ENCODE results near the gene CBY2. TPM values are rescaled to one million over a fixed set of nuclear protein-coding genes. Genes with fewer than 3 reads are reported as not detected.

The CBY2 gene
- total RNA-seq, 2 experiments from 2014 or later = not detected

GRCh38 chr13:45704854-45705695 is 3.0 kb downstream of the CBY2 start:
- H3K27ac Mint-ChIP-seq = no peak overlapping the region
- DNase-seq = no peak
- intact Hi-C loops (cut with micrococcal nuclease) = no loop called here
- ChIA-PET CTCF (interaction anchor here (0.6 to 1.5 kb wide), 2 partner anchors 11 to 81 kb away, joined by 3 read pairs; no protein-coding TSS in a partner anchor), POLR2A (no interaction called here)
- no peaks in the 10 kb centered on the region for H3K9me3 Mint-ChIP-seq
- no peak overlapping the region for H3K4me3 Mint-ChIP-seq
- no peaks in the 10 kb centered on the region for H3K36me3 Mint-ChIP-seq
- peaks cover 25% of the 10 kb centered on the region for H3K4me1 Mint-ChIP-seq (ENCODE audit: low read depth)
- H3K27me3 Mint-ChIP-seq = peaks cover 4% of the 10 kb centered on the region

- POLR2A ChIA-PET = no interaction called here
- H3K4me3 Mint-ChIP-seq = no peak overlapping the region
- no peaks in the 10 kb centered on the region for H3K36me3 Mint-ChIP-seq
Observed at GRCh38 chr13:45705918-45706317, 3.8 kb downstream of the CBY2 start.

GRCh38 chr13:45707516-45708100 is 5.5 kb downstream of the CBY2 start:
- H3K27me3 Mint-ChIP-seq = peaks cover 4% of the 10 kb centered on the region

More at GRCh38 chr13:45705918-45706317, 3.8 kb downstream of the CBY2 start:
- H3K27me3 Mint-ChIP-seq = peaks cover 4% of the 10 kb centered on the region
- peaks cover 18% of the 10 kb centered on the region for H3K4me1 Mint-ChIP-seq (ENCODE audit: low read depth)
- intact Hi-C loops (cut with micrococcal nuclease) = no loop called here
- DNase-seq = no peak
- CTCF ChIA-PET = interaction anchor here (1.2 kb wide), 1 partner anchor 12 kb away, joined by 4 read pairs; no protein-coding TSS in a partner anchor
- H3K9me3 Mint-ChIP-seq = no peaks in the 10 kb centered on the region
- H3K27ac Mint-ChIP-seq = no peak overlapping the region

GRCh38 chr13:45711951-45712350 is 9.8 kb downstream of the CBY2 start:
- no peaks in the 10 kb centered on the region for H3K9me3 Mint-ChIP-seq
- DNase-seq = no peak
- no peaks in the 10 kb centered on the region for H3K4me1 Mint-ChIP-seq (ENCODE audit: low read depth)
- H3K27ac Mint-ChIP-seq = no peak overlapping the region
- POLR2A ChIA-PET = no interaction called here
- CTCF ChIA-PET = no interaction called here
- intact Hi-C loops (cut with micrococcal nuclease) = no loop called here
- no peaks in the 10 kb centered on the region for H3K36me3 Mint-ChIP-seq
- H3K27me3 Mint-ChIP-seq = no peaks in the 10 kb centered on the region
- no peak overlapping the region for H3K4me3 Mint-ChIP-seq

More at GRCh38 chr13:45707516-45708100, 5.5 kb downstream of the CBY2 start:
- Mint-ChIP-seq H3K4me3 (no peak overlapping the region), H3K9me3 (no peaks in the 10 kb centered on the region), H3K36me3 (no peaks in the 10 kb centered on the region), H3K4me1 (ENCODE audit: low read depth) (peaks cover 2% of the 10 kb centered on the region), H3K27ac (no peak overlapping the region)
- DNase-seq = no peak
- ChIA-PET POLR2A (no interaction called here), CTCF (interaction anchor here (1.4 kb wide), 1 partner anchor 85 kb away, joined by 4 read pairs; no protein-coding TSS in a partner anchor)
- intact Hi-C loops (cut with micrococcal nuclease) = no loop called here

GRCh38 chr13:45713106-45713690 is 11.1 kb downstream of the CBY2 start:
- Mint-ChIP-seq H3K4me1 (ENCODE audit: low read depth) (no peaks in the 10 kb centered on the region), H3K27me3 (peaks cover 3% of the 10 kb centered on the region), H3K27ac (no peak overlapping the region), H3K9me3 (no peaks in the 10 kb centered on the region), H3K36me3 (no peaks in the 10 kb centered on the region), H3K4me3 (no peak overlapping the region)
- CTCF ChIA-PET = no interaction called here
- POLR2A ChIA-PET = no interaction called here
- no peak for DNase-seq
- intact Hi-C loops (cut with micrococcal nuclease) = no loop called here

- POLR2A ChIA-PET = no interaction called here
- no peaks in the 10 kb centered on the region for H3K4me1 Mint-ChIP-seq (ENCODE audit: low read depth)
- no peak overlapping the region for H3K4me3 Mint-ChIP-seq
- H3K9me3 Mint-ChIP-seq = no peaks in the 10 kb centered on the region
- H3K27ac Mint-ChIP-seq = no peak overlapping the region
- H3K36me3 Mint-ChIP-seq = no peaks in the 10 kb centered on the region
- intact Hi-C loops (cut with micrococcal nuclease) = no loop called here
- no peak for DNase-seq
- CTCF ChIA-PET = no interaction called here
- H3K27me3 Mint-ChIP-seq = peaks cover 3% of the 10 kb centered on the region
Observed at GRCh38 chr13:45713721-45714120, 11.6 kb downstream of the CBY2 start.

GRCh38 chr13:45714170-45714569 is 12.1 kb downstream of the CBY2 start:
- no peaks in the 10 kb centered on the region for H3K36me3 Mint-ChIP-seq
- ChIA-PET CTCF (no interaction called here), POLR2A (no interaction called here)
- peaks cover 3% of the 10 kb centered on the region for H3K27me3 Mint-ChIP-seq
- no peaks in the 10 kb centered on the region for H3K9me3 Mint-ChIP-seq
- no peak overlapping the region for H3K4me3 Mint-ChIP-seq
- intact Hi-C loops (cut with micrococcal nuclease) = no loop called here
- no peaks in the 10 kb centered on the region for H3K4me1 Mint-ChIP-seq (ENCODE audit: low read depth)
- no peak overlapping the region for H3K27ac Mint-ChIP-seq
- DNase-seq = no peak

GRCh38 chr13:45715351-45715750 is 13.2 kb downstream of the CBY2 start:
- no peaks in the 10 kb centered on the region for H3K9me3 Mint-ChIP-seq
- CTCF ChIA-PET = no interaction called here
- DNase-seq = no peak
- peaks cover 3% of the 10 kb centered on the region for H3K27me3 Mint-ChIP-seq
- H3K27ac Mint-ChIP-seq = no peak overlapping the region
- H3K4me3 Mint-ChIP-seq = no peak overlapping the region
- no peaks in the 10 kb centered on the region for H3K36me3 Mint-ChIP-seq
- POLR2A ChIA-PET = no interaction called here
- intact Hi-C loops (cut with micrococcal nuclease) = loop anchor here (5.0 kb wide), 1 partner anchor 203 kb away; no protein-coding TSS in a partner anchor
- no peaks in the 10 kb centered on the region for H3K4me1 Mint-ChIP-seq (ENCODE audit: low read depth)

- no peak for DNase-seq
- H3K27ac Mint-ChIP-seq = no peak overlapping the region
- ChIA-PET POLR2A (no interaction called here), CTCF (interaction anchor here (0.7 to 3.8 kb wide), 8 partner anchors 8 to 96 kb away, joined by 3 to 46 read pairs (median 4); partner anchors contain the start of gene CBY2)
- H3K36me3 Mint-ChIP-seq = no peaks in the 10 kb centered on the region
- no peak overlapping the region for H3K4me3 Mint-ChIP-seq
- peaks cover 3% of the 10 kb centered on the region for H3K27me3 Mint-ChIP-seq
- no peaks in the 10 kb centered on the region for H3K9me3 Mint-ChIP-seq
- intact Hi-C loops (cut with micrococcal nuclease) = loop anchor here (5.0 kb wide), 1 partner anchor 205 kb away; no protein-coding TSS in a partner anchor
- H3K4me1 Mint-ChIP-seq (ENCODE audit: low read depth) = no peaks in the 10 kb centered on the region
Observed at GRCh38 chr13:45717349-45717748, 15.2 kb downstream of the CBY2 start.

- Mint-ChIP-seq H3K36me3 (no peaks in the 10 kb centered on the region), H3K4me1 (ENCODE audit: low read depth) (no peaks in the 10 kb centered on the region), H3K4me3 (no peak overlapping the region), H3K27ac (no peak overlapping the region), H3K27me3 (peaks cover 3% of the 10 kb centered on the region), H3K9me3 (no peaks in the 10 kb centered on the region)
- POLR2A ChIA-PET = no interaction called here
- CTCF ChIA-PET = interaction anchor here (0.9 to 3.8 kb wide), 6 partner anchors 8 to 97 kb away, joined by 3 to 46 read pairs (median 4); partner anchors contain the start of gene CBY2
- intact Hi-C loops (cut with micrococcal nuclease) = loop anchor here (1.0 to 5.0 kb wide), 2 partner anchors 95 to 206 kb away; no protein-coding TSS in a partner anchor
- DNase-seq = no peak
Observed at GRCh38 chr13:45718063-45718462, 15.9 kb downstream of the CBY2 start.

GRCh38 chr13:45718992-45719391 is 16.9 kb downstream of the CBY2 start:
- no peaks in the 10 kb centered on the region for H3K36me3 Mint-ChIP-seq
- H3K27ac Mint-ChIP-seq = no peak overlapping the region
- peaks cover 3% of the 10 kb centered on the region for H3K27me3 Mint-ChIP-seq
- CTCF ChIA-PET = interaction anchor here (0.6 to 3.8 kb wide), 5 partner anchors 10 to 98 kb away, joined by 3 to 46 read pairs (median 3); no protein-coding TSS in a partner anchor
- no peaks in the 10 kb centered on the region for H3K4me1 Mint-ChIP-seq (ENCODE audit: low read depth)
- H3K9me3 Mint-ChIP-seq = no peaks in the 10 kb centered on the region
- intact Hi-C loops (cut with micrococcal nuclease) = loop anchor here (1.0 to 5.0 kb wide), 2 partner anchors 96 to 207 kb away; no protein-coding TSS in a partner anchor
- no peak overlapping the region for H3K4me3 Mint-ChIP-seq
- POLR2A ChIA-PET = no interaction called here
- no peak for DNase-seq

- no peaks in the 10 kb centered on the region for H3K9me3 Mint-ChIP-seq
- ChIA-PET CTCF (interaction anchor here (0.7 kb wide), 1 partner anchor 15 kb away, joined by 3 read pairs; no protein-coding TSS in a partner anchor), POLR2A (no interaction called here)
- peaks cover 3% of the 10 kb centered on the region for H3K27me3 Mint-ChIP-seq
- no peak for DNase-seq
- intact Hi-C loops (cut with micrococcal nuclease) = no loop called here
- H3K27ac Mint-ChIP-seq = no peak overlapping the region
- no peak overlapping the region for H3K4me3 Mint-ChIP-seq
- H3K4me1 Mint-ChIP-seq (ENCODE audit: low read depth) = no peaks in the 10 kb centered on the region
- H3K36me3 Mint-ChIP-seq = no peaks in the 10 kb centered on the region
Observed at GRCh38 chr13:45721203-45721731, 19.1 kb downstream of the CBY2 start.
